H1 (cell line): ENCODE results near the gene MTARC2. TPM values are rescaled to one million over a fixed set of nuclear protein-coding genes. Genes with fewer than 3 reads are reported as not detected.

ENCODE experiments used
- CBX5 ChIP-seq: fragments of 300-800, 300-1000 bp; sonication (generic); IDR thresholded peaks from 2 replicates; pipeline ENCODE4 v1.7.1; 2016; ENCODE audit warnings: antibody characterized with exemption, low read length, low read depth
- CHD2 ChIP-seq: IDR thresholded peaks from 2 replicates; pipeline ENCODE4 v1.6.1; 2012; ENCODE audit warnings: low read length, improper control_type of control experiment
- HDAC6 ChIP-seq: IDR thresholded peaks from one replicate; pipeline ENCODE4 v1.7.1; 2012; ENCODE audit warnings: low read depth, mild to moderate bottlenecking, inconsistent platforms, low read length, moderate library complexity
- JUND ChIP-seq: IDR thresholded peaks from 2 replicates; pipeline ENCODE4 v1.6.1; 2011; ENCODE audit warnings: mild to moderate bottlenecking, improper control_type of control experiment, low read length
- RNF2 ChIP-seq: fragments of 200-900, 300-1000 bp; sonication (generic); IDR thresholded peaks from 2 replicates; pipeline ENCODE4 v1.7.1; 2016; ENCODE audit warnings: borderline replicate concordance, low read depth, mild to moderate bottlenecking, antibody characterized with exemption, low read length; ENCODE audit not compliant: poor library complexity, severe bottlenecking; ENCODE audit errors: missing control alignments
- SAP30 ChIP-seq: fragments of 300-600 bp; sonication (generic); IDR thresholded peaks from 2 replicates; pipeline ENCODE4 v1.7.1; 2012; ENCODE audit warnings: low read length, moderate library complexity, mild to moderate bottlenecking, inconsistent platforms; ENCODE audit not compliant: insufficient read depth, insufficient replicate concordance
- SP4 ChIP-seq: IDR thresholded peaks from 2 replicates; pipeline ENCODE4 v1.6.1; 2012; ENCODE audit warnings: low read length, inconsistent platforms
- TAF1 ChIP-seq: IDR thresholded peaks from 2 replicates; pipeline ENCODE4 v1.6.1; 2011; ENCODE audit warnings: mild to moderate bottlenecking, low read depth, low read length
- polyA plus RNA-seq, 7 experiments: library from polyadenylated mRNA; depleted of rRNA in 3 of 7; stranded (reverse) in 5 of 7; unstranded in 2 of 7; fragments of >200 nt in 5 of 7; fragments of 200-250 nt in 2 of 7; gene quantifications; 1 replicate in 5 of 7; 2 replicates in 1 of 7; 4 replicates in 1 of 7; pipeline versions ENCODE4 v1.2.1 to v1.2.3, GENCODE V29; 2011 to 2013; ENCODE audit warnings: missing spikeins in 2 of 7, mixed read lengths in 2 of 7
- total RNA-seq: library from RNA; stranded (reverse); fragmentation: NEBNext Ultra II Directional; extraction: Animal tissue kit (Norgen Biotek cat#: 25700); gene quantifications from 2 replicates; pipeline ENCODE4 v1.2.1, GENCODE V29; 2021

MTARC2 gene
- total and polyA plus RNA-seq, 2 of the 8 experiments (the other 6 are each of a cell fraction or from before 2014, with no cell fraction given) = 7.2 to 7.9 TPM

GRCh38 chr1:220828950-220829586 is 80.9 kb downstream of the MTARC2 start (continued):
- no peak for TF ChIP-seq HDAC6
- no peak for TF ChIP-seq SP4
- no peak for TF ChIP-seq JUND
- no peak for TF ChIP-seq CBX5
- no peak for TF ChIP-seq CHD2
- TF ChIP-seq TAF1 = no peak
- no peak for TF ChIP-seq SAP30
- TF ChIP-seq RNF2 = no peak
